ENCODE results near the gene ENTHD1. TPM values are rescaled to one million over a fixed set of nuclear protein-coding genes. Genes with fewer than 3 reads are reported as not detected.

ENTHD1 gene
- total and polyA plus RNA-seq, 2 donors (not counting 3 experiments of a cell fraction or from before 2014, with no cell fraction given): not detected

DNA sequence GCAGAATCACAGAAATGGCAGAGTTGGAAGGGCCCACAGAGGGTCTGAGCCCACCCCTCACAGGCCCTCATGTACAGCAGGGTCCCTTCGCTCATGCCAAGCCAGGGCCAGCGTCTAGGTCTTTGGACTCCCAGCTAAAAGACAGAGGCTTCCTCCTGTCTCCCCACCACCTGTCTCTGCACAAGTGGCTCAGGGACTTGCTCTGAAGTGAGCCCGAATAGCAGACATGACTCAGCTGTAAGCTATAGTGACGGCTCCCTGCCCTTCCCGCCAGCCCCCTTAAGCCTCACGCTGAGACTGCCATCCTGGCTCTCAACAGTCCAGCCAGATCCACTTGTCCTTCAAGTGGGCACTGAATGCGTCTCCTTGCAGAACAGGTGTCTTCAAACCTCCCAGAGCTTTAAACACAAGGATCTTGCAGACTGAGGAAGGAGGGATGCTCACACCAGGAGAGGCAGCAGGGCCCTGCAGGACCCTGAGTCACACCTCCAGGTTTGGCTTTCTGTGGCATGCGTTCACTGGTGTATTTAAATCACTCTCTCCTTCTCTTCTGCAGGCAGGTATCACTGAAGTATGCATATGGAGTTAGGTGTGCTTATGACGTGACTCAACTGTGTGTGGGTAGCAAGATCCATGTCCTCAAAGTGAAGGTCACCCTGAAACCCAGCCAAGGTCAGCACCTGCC is 168.1 kb downstream of the ENTHD1 start:
- DNase-seq (ENCODE audit: low read depth, low spot score) (no peak), FAIRE-seq (no peak)
- Histone ChIP-seq H4K20me1 (replicated peaks; ENCODE audit: control insufficient read depth, extremely low read depth, insufficient read depth, low read length) (no peaks in the 10 kb centered on the region), H3K9me1 (replicated peaks; ENCODE audit: control insufficient read depth, extremely low read depth, insufficient read depth, low read length) (no peaks in the 10 kb centered on the region), H3K27ac (ENCODE audit: insufficient read depth, low read depth, low read length) (no peak overlapping the region), H2AFZ (ENCODE audit: low read depth, low read length) (no peak overlapping the region), H3K4me3 (replicated peaks in 1 of 3; ENCODE audit: insufficient read depth in 1 of 3, low read depth in 1 of 3, low read length in 3 of 3) (no peak overlapping the region), H3K9me3 (replicated peaks; ENCODE audit: control insufficient read depth, insufficient read depth, low read length) (no peaks in the 10 kb centered on the region), H3K4me2 (ENCODE audit: insufficient read depth, low read length) (no peak overlapping the region), H3K4me1 (ENCODE audit: control insufficient read depth, extremely low read depth, insufficient read depth, low read length) (no peaks in the 10 kb centered on the region), H3K79me2 (ENCODE audit: control insufficient read depth, insufficient read depth, low read length) (no peaks in the 10 kb centered on the region), H3K27me3 (ENCODE audit: control insufficient read depth in 2 of 2, insufficient read depth in 2 of 2, low read length in 2 of 2) (peaks cover 4% of the 10 kb centered on the region in 2 experiments), H3K9ac (replicated peaks; ENCODE audit: extremely low read depth, insufficient read depth, low read length) (no peak overlapping the region), H3K36me3 (ENCODE audit: control insufficient read depth in 2 of 2, extremely low read depth in 1 of 2, insufficient read depth in 2 of 2, low read length in 2 of 2) (no peaks in the 10 kb centered on the region)
- ChIA-PET CTCF (interaction anchor here (0.8 kb wide), 1 partner anchor 11 kb away, joined by 3 read pairs; no protein-coding TSS in a partner anchor), POLR2A (no interaction called here)
- no TSS peak for BruUV-seq (replicated peaks)
- TF ChIP-seq, protein P1, sequence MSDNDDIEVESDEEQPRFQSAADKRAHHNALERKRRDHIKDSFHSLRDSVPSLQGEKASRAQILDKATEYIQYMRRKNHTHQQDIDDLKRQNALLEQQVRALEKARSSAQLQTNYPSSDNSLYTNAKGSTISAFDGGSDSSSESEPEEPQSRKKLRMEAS (IDR thresholded peaks at IDR 0.05; ENCODE audit: insufficient read depth, insufficient read length): no peak
- TF ChIP-seq POLR2AphosphoS5 (IDR thresholded peaks at IDR 0.05; ENCODE audit: insufficient read depth, low read depth, low read length): no peak
- TF ChIP-seq GATA2 (IDR thresholded peaks at IDR 0.05; ENCODE audit: insufficient read depth, insufficient read length, low read depth, low read length): no peak
- TF ChIP-seq FOS (IDR thresholded peaks at IDR 0.05; ENCODE audit: borderline replicate concordance, insufficient read depth, low read length): no peak
- no peak for TF ChIP-seq MYC (IDR thresholded peaks at IDR 0.05; ENCODE audit: low read depth, low read length)
- TF ChIP-seq, protein P2, sequence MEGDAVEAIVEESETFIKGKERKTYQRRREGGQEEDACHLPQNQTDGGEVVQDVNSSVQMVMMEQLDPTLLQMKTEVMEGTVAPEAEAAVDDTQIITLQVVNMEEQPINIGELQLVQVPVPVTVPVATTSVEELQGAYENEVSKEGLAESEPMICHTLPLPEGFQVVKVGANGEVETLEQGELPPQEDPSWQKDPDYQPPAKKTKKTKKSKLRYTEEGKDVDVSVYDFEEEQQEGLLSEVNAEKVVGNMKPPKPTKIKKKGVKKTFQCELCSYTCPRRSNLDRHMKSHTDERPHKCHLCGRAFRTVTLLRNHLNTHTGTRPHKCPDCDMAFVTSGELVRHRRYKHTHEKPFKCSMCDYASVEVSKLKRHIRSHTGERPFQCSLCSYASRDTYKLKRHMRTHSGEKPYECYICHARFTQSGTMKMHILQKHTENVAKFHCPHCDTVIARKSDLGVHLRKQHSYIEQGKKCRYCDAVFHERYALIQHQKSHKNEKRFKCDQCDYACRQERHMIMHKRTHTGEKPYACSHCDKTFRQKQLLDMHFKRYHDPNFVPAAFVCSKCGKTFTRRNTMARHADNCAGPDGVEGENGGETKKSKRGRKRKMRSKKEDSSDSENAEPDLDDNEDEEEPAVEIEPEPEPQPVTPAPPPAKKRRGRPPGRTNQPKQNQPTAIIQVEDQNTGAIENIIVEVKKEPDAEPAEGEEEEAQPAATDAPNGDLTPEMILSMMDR (IDR thresholded peaks at IDR 0.05; ENCODE audit: extremely low read depth in 1 of 2, insufficient read depth in 1 of 2, low read depth in 1 of 2, low read length in 2 of 2): no peak
- no peak for TF ChIP-seq EZH2 (IDR thresholded peaks at IDR 0.05; ENCODE audit: borderline replicate concordance, low read depth, low read length, severe bottlenecking)
- no peak for TF ChIP-seq POLR2A (IDR thresholded peaks at IDR 0.05; ENCODE audit: low read depth, low read length)
- TF ChIP-seq JUN (IDR thresholded peaks at IDR 0.05; ENCODE audit: borderline replicate concordance, insufficient read depth, insufficient read length, low read depth): no peak
- intact Hi-C loops (cut with micrococcal nuclease) (no loop called here), dilution Hi-C loops (cut with MboI; ENCODE audit: extremely low pct_ligation_motif_present, low sequenced_read_pairs) (no loop called here)
